ENCODE data around the gene EYS. TPM values are rescaled to one million over a fixed set of nuclear protein-coding genes. Genes with fewer than 3 reads are reported as not detected.

Gene EYS
- total and polyA plus RNA-seq, 9 of the 15 experiments (the other 6 are each of a cell fraction or from before 2014, with no cell fraction given) = 0.03 to 0.36 (median 0.10) TPM; not detected in 2

- ATAC-seq (no peak), FAIRE-seq (no peak), DNase-seq (ENCODE audit: extremely low read depth in 1 of 4, low spot score in 3 of 4) (no peak)
- Histone ChIP-seq H2AFZ (ENCODE audit: low read depth, low read length) (no peak overlapping the region), H3K36me3 (ENCODE audit: control insufficient read depth, insufficient read depth, low read length) (no peaks in the 10 kb centered on the region), H3K4me2 (ENCODE audit: insufficient read depth, low read length) (no peak overlapping the region), H3K79me2 (ENCODE audit: control insufficient read depth, insufficient read depth, low read length) (no peaks in the 10 kb centered on the region), H3K27me3 (ENCODE audit: control insufficient read depth in 2 of 2, insufficient read depth in 2 of 2, low read length in 2 of 2) (no peaks in the 10 kb centered on the region), H3K4me3 (no peak overlapping the region), H3K9me3 (replicated peaks; ENCODE audit: control insufficient read depth, insufficient read depth, low read depth, low read length) (no peaks in the 10 kb centered on the region), H3K9ac (ENCODE audit: insufficient read depth in 1 of 2, low read depth in 2 of 2, low read length in 2 of 2) (no peak overlapping the region), H3K4me1 (replicated peaks in 1 of 2; ENCODE audit: control insufficient read depth in 2 of 2, insufficient read depth in 2 of 2, low read length in 2 of 2) (no peaks in the 10 kb centered on the region), H3K9me1 (ENCODE audit: control insufficient read depth, insufficient read depth, low read length) (no peaks in the 10 kb centered on the region), H4K20me1 (replicated peaks; ENCODE audit: control insufficient read depth, insufficient read depth, low read length) (no peaks in the 10 kb centered on the region), H3K27ac (ENCODE audit: extremely low read depth, low read depth, low read length) (no peak overlapping the region)
- intact Hi-C loops (cut with micrococcal nuclease) (no loop called here), in situ Hi-C loops (cut with MboI) (no loop called here)
- ChIA-PET CTCF (ENCODE audit: low intra/inter-chr PET ratio) (no interaction called here), POLR2A (no interaction called here)
- TF ChIP-seq PHB (CRISPR knock-in tag; IDR thresholded peaks at IDR 0.05) = no peak
- TF ChIP-seq NCOR1 (IDR thresholded peaks at IDR 0.05) = no peak
- TF ChIP-seq KLF13 (tag; IDR thresholded peaks at IDR 0.05; ENCODE audit: borderline replicate concordance, low read depth) = no peak
- TF ChIP-seq, protein P1, sequence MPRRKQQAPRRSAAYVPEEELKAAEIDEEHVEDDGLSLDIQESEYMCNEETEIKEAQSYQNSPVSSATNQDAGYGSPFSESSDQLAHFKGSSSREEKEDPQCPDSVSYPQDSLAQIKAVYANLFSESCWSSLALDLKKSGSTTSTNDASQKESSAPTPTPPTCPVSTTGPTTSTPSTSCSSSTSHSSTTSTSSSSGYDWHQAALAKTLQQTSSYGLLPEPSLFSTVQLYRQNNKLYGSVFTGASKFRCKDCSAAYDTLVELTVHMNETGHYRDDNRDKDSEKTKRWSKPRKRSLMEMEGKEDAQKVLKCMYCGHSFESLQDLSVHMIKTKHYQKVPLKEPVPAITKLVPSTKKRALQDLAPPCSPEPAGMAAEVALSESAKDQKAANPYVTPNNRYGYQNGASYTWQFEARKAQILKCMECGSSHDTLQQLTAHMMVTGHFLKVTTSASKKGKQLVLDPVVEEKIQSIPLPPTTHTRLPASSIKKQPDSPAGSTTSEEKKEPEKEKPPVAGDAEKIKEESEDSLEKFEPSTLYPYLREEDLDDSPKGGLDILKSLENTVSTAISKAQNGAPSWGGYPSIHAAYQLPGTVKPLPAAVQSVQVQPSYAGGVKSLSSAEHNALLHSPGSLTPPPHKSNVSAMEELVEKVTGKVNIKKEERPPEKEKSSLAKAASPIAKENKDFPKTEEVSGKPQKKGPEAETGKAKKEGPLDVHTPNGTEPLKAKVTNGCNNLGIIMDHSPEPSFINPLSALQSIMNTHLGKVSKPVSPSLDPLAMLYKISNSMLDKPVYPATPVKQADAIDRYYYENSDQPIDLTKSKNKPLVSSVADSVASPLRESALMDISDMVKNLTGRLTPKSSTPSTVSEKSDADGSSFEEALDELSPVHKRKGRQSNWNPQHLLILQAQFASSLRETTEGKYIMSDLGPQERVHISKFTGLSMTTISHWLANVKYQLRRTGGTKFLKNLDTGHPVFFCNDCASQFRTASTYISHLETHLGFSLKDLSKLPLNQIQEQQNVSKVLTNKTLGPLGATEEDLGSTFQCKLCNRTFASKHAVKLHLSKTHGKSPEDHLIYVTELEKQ (CRISPR knock-in tag; IDR thresholded peaks at IDR 0.05) = no peak
- TF ChIP-seq SLC30A9 (CRISPR knock-in tag; IDR thresholded peaks at IDR 0.05) = no peak
- TF ChIP-seq GABPB2 (CRISPR knock-in tag; conservative IDR thresholded peaks at IDR 0.05) = no peak
- TF ChIP-seq MAFG (tag; conservative IDR thresholded peaks at IDR 0.05) = no peak
- no peak for TF ChIP-seq POLR2AphosphoS5 (IDR thresholded peaks at IDR 0.05; ENCODE audit: control insufficient read depth, insufficient read depth, low read depth, low read length)
- TF ChIP-seq XRCC4 (IDR thresholded peaks at IDR 0.05; ENCODE audit: extremely low read depth, insufficient read depth, insufficient read length) = no peak
- no peak for TF ChIP-seq ZNF324 (CRISPR knock-in tag; IDR thresholded peaks at IDR 0.05)
- no peak for TF ChIP-seq ZNF41 (CRISPR knock-in tag; conservative IDR thresholded peaks at IDR 0.05)
- no TSS peak for BruUV-seq (replicated peaks)
- 0% methylated on average over 1 of the region's 1 CpG for WGBS (ENCODE audit: insufficient coverage, low coverage, missing lambda C conversion rate)
Observed at GRCh38 chr6:64046746-64047208, 1660.2 kb downstream of the EYS start.
